CD4-positive, alpha-beta T cell treated with Interleukin-4 for 1 hour (primary cell): ENCODE measurements around the gene LRRC56.
A peak's percentile ranks its signal among the peaks of the same experiment; 100 is the strongest.

Experiments
- DNase-seq, 2 donors: peaks; one replicate each; pipeline ENCODE4 v3.0.0-alpha.2; 2020 to 2022

The LRRC56 gene

DNA sequence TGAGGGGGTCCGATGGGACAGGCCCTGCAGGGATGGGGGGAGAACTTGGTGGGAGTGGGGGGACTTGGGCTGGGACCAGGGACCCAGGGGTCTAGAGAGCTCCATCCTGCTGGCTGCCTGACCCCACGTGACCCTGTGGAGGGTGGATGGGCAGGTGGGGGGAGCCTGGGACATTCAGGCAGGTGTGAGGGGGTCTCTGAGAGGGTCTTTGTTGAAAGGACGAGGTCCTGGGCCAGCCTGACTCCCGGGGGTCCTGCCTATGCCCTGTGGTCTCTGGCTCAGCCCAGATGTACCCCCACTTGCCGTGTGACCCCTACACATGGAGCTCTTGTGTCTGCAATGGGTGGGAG is 7.5 kb downstream of the LRRC56 start:
- DNase-seq, result no peak

DNA sequence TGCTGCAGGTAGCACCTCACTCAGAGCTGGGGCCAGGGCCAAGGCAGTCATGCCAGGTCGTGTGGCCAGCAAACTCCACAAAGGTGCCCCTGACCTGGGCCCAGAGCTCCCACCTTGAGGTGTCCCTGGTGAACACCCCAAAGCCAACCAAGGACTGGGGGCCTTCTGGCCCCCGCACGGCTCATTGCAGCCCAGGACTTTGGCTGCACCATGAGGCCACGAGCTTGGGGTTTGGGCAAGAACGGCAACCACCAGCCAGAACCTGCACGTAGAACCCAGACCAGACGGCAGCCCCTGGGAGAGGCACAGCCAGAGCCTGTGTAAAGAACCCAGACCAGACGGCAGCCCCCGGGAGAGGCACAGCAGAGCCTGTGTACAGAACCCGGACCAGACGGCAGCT is 7.8 kb downstream of the LRRC56 start:
- no peak for DNase-seq

DNA sequence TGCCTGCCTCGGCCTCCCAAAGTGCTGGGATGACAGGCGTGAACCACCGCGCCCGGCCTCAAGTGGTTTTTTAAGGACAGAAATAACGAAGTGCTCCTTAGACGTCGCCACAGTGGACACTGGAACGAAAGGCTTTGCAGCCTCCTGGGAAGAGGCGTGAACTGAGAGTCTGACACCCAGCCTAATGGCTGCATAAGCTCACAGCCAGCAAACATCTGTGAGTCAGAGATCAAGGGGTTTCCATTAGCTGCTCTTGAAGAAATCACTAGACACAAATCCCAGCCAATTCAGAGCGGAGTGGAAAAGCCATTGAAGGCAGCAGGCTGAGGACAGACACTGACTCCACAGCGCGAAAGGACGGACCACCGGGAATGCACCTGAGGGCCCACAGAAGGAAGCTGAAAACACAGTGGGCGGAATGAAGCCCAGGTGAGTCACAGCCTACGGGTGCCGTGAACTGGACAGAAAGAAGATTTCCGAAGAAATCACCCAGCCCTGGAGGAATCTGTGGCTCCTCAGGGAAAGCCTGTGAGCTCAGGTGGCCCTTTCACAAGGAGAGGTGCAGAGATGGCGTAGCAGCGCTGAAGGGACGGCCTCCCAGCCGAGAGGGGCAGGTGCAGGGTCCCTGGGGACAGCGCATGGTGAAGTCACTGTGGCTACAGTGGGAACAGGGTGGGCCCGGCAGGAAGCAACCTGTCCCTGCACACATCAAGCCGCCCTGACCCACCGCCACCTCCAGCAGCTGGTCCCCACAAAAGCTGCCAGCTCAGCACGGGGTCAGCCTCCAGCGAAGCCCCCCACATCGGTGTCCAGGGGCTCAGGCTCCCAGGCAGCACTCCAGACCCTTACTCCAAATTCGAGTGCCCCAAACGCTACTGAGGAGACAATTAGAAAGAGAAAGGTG is 11.6 kb downstream of the LRRC56 start:
- DNase-seq, result no peak

DNA sequence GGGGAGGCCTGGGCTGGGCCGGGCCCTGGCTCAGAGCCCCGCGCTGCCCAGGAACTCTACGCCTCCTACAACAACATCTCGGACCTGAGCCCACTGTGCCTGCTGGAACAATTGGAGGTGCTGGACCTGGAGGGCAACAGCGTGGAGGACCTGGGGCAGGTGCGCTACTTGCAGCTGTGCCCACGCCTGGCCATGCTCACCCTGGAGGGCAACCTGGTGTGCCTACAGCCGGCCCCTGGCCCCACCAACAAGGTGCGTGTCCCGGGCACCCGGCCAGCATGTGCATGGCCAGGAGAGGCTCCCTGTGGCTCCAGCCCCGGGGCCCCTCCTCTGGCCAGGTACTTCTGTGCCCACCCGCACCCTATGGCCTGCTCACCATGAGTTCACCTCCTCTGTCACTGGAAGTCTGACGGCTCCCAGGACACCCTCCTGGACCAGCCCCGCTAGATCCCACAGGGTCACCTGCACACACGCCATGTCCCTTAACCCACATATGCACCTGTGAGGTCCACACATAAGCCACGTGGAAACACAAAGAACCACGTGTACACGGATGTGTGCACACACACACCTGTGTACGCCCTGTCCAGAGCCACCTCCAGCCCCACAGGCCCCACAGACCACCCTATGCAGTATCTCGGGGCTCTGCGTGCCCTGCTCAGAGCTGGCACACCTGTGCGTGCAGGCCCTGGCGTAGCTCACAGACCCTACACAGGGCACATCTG is 12.9 kb downstream of the LRRC56 start:
- DNase-seq, result no peak

DNA sequence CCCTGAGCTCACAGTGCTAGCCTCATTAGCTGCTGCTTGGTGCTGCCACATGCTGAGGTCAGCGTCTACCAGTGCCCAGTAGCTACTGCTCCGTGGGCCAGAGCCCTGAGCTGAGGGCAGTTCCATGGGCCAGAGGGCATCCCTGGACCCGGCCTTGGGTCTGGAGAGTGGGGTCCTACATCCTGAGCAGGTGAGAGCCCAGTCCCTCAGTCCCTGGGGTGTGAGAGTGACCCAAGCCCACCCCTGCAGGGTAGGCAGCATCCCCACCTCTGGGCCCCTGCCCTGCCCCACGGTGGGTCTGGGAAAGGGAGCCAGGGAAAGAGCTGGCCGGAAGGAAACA is 13.4 kb downstream of the LRRC56 start:
- no peak for DNase-seq

DNA sequence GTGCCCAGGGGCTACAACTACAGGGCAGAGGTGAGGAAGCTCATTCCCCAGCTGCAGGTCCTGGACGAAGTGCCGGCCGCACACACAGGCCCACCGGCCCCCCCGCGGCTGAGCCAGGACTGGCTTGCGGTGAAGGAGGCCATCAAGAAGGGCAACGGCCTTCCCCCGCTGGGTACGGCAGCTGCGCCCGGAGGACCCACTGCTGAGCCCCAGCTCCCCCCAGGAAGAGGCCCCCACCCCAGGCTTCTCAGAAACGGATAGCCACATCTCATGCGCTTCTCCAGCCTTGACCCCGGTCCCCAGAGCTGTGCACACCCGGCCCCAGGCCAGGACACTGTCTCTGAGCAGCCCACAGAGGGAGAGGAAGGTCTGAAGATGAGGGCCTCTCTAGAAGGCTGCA is 13.8 kb downstream of the LRRC56 start:
- no peak for DNase-seq

DNA sequence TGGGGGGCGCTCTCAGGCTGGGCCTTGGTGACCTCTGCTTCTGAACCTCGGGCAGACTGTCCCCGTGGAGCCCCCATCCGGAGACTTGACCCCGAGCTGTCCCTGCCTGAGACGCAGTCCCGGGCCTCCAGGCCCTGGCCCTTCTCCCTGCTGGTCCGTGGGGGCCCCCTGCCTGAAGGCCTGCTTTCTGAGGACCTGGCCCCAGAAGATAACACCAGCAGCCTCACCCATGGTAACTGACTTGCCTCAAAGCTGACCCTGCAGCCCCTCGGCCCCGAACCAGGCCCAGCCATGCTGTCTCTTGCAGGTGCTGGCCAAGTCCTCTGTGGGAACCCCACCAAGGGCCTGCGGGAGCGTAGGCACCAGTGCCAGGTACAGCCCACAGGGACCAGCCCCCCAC is 14.3 kb downstream of the LRRC56 start:
- DNase-seq, result no peak

DNA sequence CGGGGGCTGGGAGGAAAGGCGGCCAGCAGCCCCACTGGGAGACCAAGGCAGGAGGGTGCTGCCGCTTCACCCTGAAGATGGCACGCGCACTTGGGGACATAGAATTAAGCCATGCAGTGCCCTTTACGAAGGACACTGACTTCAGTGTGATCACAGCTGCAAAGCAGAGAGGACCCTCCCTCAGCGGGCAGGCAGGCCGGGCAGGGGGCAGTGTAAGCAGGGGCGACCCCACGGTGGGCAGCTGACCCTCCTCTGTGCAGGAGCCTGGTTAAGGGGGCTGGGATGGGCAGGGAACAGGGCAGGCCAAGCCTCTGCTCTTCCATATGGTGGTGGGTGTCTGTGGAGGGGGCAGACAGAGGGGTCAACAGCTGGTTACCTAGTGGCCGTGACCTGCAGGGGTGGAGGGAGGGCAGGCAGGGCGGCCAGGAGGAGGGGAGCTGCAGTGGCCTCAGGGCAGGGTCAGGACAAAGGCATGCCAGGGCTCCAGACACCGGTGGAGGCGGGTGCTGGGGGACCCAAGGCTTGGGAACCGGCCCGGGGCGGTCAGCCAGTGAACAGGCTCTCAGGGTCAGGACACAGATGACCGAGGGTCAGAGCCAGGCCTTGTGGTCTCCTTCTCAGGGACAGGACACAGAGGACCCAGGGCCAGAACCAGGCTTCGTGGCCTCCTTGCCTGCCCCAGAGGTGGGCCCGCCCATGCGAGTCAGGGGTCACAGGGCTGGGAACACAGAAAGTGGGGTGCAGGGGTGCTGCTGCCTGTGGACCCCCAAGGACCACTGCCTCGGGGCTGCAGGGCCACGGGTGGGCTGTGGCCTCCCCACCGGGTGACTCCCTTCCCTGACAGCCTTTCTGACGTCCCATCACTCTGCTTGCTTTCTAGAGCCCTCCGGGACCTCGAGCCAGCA is 16.0 kb downstream of the LRRC56 start:
- no peak for DNase-seq

DNA sequence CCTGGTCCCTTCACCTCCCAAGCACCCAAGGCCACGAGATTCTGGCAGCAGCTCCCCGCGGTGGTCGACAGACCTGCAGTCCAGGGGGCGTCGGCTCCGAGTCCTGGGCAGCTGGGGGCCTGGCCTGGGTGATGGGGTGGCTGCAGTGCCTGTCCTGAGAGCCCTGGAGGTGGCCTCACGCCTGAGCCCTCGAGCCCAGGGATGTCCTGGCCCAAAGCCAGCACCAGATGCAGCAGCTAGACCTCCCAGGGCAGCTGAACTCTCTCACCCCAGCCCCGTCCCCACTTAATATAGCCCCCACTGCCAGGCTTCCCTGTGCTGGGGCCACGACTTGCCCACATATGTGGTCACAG is 16.6 kb downstream of the LRRC56 start:
- no peak for DNase-seq

DNA sequence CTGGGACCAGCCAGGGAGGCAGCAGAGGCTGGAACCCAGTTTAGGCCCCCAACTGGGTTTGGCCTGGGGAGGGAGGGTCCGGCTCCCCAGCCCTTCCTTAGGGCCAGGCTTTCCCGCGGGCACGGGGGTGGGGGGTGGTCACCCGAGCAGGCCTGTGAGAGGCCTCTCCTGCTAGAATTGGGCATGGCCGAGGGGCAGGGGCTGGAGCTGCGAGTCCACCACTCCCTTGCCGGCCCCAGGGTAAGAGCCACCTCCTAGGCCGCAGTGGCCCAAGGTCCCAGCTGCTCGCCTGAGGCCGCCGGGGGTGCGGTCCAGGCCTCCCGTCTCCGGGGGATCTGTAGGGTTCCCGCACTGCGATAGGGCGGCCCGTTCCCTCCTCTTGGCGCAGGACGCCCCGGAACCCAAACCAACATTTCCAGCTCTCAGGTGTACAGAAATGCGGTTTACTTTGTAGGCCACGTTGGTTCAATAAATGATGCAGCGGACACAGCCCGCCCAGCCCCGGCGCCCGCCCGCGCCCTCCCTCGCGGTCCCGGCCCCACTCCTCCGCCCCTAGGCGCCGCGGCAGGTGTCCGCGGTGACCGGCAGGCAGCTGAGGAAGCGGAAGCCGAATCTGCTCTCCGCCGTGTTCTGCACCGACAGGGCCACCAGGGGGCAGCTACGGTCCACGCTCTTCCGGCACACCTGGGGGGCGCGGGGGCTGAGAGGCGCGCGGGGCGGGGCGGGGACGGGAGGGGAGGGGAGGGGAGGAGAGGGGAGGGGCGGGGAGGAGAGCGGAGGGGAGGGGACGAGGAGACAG is 17.3 kb downstream of the LRRC56 start:
- DNase-seq, result peak; percentile 79 to 82

DNA sequence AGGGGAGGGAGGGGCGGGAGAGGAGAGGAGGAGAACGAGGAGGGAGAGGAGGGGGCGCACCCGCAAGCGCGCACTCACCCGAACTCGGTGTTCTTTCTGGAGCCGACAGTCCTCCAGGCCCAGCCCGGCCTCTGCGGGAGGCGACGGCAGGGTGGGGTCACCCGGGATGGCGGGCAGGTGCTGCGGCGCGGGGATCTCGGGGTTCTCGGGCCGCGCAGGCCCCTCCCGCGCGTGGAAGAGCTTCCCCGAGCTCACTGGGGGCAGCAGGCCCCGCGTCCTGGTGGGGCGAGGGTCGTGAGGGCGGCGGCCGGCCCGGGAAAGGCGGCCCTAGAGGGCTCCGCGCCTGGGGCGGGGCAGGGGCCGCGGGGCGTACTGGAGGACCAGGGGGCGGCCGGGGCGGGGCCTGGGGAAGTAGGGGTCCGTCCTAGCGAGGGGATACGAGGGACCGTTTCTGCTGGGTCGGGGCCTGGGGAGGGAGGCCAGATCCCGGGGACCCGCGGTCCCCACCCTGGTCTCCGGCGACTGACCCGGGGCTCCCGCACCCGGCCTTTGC is 18.0 kb downstream of the LRRC56 start:
- no peak for DNase-seq

DNA sequence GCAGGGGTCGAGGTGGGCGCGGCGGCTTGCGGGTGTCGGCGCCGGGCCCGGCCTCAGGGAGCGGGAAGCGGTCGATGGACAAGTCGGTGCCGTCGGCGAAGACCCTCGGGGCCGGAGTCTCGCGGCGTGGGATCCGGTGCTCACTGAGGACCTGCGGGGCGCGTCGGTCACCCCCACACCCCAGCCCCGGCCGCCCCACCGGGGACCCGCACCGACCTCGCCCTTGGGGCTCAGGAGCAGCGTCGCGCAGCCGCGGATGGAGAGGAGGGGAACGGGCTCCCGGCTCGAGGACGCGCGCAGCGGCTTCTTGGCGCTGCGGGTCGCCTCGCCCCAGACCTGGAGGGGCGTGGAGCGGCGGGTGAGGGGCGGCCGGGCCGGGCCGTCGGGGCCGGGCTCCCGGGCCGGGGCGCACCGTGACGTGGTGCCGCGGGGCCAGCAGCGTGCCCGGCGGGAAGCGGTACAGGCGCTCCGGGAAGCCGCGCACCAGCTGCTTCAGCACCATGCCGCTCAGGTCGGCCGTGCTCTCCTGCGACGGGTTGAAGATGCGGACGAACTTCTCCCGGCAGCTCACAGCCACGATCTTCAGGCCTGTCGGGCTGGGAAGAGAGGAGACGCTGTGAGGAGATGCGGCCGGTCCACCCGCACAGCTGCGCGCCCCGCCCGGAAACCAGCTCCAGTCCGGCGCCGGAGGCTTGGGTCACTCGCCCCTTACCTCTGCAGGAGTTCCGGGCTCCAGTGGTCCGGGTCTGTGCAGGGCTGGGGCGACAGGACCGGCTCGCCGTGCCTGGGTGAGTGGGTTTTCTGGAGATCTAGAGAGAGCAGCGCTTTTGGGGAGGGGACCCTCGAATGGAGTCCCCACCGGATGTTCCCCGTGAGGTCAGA is 18.7 kb downstream of the LRRC56 start:
- DNase-seq, result no peak

DNA sequence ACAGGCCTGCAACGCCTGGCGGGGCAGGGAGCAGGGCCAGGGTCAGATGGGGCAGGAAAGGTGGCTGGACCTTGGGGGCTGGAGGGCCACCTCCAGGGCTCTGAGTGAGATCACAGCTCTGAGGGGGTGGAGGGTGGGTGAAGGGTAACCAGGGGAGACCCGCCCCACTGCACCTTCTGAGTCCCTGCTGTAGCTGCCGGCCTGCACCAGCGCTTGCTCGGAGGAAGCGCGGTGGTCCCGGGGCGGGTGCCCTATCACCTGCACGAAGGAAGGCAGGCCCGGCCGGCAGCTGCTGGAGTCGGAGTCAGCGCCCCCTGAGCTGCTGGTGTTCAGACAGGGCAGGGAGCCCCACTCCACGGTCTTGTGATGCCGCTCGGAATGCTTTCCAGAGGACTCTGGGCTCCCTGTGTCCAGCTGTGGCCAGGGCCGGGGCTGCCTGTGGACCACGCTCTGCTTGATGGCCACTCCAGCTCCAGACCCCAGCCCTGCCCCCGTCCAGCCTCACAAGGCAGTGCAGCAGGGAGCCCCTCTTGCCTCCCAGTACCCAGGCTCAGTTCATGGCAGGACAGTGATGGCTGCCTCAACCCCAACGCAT is 19.4 kb downstream of the LRRC56 start:
- DNase-seq, result no peak

DNA sequence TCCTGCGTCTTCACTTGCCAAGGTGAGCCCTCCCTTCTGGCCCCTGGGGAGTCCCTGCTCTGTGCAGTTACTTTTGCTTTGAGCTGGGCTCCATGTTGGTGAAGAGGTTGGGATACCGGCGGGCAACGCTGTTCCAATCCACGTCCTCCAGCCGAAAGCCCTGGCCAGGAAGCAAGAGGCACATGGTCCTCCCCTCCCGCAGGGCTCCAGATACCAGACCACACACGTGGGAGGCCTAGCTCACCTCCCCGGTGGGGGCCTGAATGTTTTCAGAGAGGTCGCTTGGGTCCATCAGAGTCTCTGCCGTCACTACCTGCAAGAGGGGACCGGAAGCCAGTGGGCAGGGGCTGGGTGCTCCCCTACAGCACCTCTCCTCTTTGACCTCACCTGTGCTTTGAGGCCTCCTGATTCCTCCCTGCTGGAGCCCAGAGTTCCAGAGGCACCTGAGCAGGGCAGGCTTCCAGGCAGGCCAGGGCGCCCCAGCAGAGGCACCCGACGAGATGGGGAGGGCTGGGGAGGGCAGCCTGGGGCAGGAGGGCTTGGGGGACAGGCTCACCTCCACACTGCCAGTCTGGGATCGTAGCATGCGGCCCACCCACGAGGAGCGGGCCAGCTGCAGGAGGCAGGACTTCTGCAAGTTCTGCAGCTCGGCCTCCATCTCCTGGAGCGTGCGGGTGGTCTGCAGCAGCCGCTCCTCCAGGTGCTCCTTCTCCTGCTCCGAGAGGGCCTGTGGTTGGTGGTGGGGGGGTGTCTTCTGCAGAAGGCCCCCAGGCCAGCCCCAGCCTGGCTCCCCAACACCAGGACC is 20.2 kb downstream of the LRRC56 start:
- no peak for DNase-seq

DNA sequence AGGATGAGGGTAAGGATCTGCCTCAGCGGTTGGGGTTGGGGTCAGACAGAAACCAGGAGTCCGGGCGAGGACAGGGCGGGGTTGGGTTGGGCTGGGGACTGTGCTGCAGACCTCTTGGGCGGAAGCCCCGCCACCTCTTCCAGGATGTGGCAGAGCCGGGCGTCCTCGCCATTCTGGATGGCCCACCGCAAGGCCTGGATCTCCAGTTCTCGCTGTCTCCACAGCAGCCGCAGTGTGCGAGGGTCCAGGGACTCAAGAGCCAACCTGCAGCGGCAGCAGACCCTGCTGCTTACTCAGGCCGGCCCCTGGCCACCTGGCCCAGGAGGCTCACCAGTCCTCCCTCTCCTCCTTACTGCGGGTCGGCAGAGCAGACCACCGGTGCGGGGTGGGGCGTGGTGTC is 21.2 kb downstream of the LRRC56 start:
- no peak for DNase-seq

DNA sequence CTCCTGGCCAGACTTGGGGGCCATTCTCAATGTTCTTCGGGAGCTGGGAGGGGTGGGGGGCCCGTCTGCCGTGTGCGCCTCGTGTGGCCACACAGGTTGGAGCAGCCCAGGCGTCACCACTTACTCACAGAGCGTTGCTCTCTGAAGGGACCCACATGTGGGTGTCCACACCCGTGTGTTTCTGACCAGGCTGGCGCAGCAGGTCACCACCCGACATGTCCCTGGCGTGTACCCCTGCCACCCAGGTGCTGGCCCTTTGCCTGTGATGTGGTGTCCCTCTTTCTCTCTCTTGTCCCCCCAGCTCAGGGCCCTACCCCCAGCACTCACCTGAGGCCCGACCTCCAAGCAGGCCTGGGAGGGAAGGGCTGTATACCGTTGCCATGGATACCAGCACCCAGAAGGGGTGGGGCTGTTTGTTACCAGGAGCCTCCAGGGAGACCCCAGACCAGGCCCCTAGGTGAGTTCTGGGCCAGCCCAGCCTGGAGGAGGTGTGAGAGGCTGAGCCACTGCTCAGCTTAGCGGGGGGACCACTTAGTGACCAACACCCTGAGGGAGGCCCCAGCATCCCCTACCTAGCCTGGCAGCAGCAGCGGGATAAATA is 21.8 kb downstream of the LRRC56 start:
- DNase-seq, result no peak

DNA sequence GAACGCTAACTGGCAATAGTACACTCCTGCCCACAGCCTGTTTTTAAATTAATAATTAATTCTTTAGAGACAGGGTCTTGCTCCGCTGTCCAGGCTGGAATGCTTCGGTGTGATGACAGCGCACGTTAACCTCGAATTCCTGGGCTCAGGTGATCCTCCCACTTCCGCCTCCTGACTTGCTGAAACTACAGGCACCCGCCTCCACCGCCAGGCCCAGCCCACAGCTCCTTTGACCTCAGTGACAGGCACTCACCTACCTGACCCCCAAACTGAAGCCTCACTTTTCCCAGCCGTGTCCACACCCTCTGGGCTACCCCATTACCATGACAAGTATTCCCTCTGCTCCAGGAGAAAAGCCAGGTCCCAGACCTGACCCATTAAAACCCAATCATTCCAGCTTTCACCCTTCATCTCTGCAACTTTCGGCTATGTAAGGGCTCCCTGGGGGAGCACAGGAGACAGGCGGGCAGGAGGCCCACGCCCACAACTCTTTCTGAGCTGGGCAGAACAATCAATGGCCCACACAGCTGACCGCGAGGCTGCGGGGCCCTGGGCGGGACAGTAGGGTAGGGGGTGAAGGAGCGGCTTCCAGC is 22.5 kb downstream of the LRRC56 start:
- DNase-seq, result no peak

DNA sequence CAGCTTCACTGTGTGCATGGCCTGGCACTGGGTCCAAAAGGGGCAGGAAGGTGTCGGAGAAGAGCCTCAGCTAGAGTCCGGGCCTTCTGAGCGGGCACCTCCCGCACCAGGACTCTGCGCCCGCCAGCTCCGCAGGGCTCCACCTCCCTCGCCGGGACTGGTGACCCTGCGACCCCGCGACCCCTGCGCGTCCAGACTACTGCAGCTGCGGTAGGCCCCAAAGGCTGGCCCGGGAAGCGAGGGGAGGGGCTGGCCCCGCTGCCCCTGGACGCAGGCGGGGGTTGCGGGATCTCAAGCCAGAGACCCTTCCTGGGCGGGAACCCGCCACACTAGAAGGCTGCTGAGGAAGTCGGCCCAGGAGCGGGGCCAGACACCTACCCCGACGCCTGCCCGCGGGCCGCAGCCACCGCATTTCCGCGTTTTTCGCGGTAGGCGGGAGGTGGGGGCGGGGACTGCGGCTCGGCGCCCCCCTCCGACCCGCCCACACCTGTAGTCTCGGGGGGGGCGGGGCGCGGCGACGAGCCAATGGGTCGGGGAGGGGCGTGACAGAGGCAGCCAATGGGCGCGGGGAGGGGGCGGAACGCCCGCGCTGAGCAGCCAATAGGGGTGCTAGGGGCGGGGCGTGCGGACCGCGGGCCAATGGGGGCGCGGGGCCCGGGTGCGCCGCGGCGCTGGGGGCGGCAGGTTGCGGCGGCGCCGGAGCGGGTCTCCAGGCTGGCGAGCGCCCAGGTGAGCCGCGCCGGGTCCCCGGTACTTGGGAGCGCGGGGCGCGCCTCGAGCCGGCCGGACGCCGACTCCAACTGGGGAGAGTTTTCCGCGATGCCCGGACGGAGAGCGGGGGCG is 23.2 kb downstream of the LRRC56 start, which contains the start of the genes LMNTD2 and RASSF7:
Gene LMNTD2 (minus strand): TSS at position 434 of the 843 bp plus-strand sequence. CDS start 22 bp downstream, at position 412.
Gene RASSF7 (plus strand): TSS at position 666 of the 843 bp plus-strand sequence. CDS start 799 bp downstream, outside the sequence.
- DNase-seq, result peak; percentile 93 to 96
